K562 treated with DMSO at 1 percent for 24 hours (cell line): ENCODE results near the gene HPRT1. TPM values are rescaled to one million over a fixed set of nuclear protein-coding genes. Genes with fewer than 3 reads are reported as not detected.

ENCODE experiments used
- total RNA-seq: library from RNA; unstranded; fragments of 300-600 nt; gene quantifications from 2 replicates; pipeline ENCODE4 v1.2.3, GENCODE V29; 2022; ENCODE audit warnings: low read depth; ENCODE audit not compliant: insufficient read depth

Gene HPRT1
- 38.2 and 43.8 TPM in 2 replicates for total RNA-seq

GRCh38 chrX:134460005-134460861 is at the start of gene HPRT1:
Gene HPRT1, plus strand, starts transcription at chrX:134460165. Its CDS starts 147 bp downstream, at chrX:134460312.

Other genes with a start within 250 kb of the HPRT1 start
- gene CCDC160, start 223.0 kb upstream of the HPRT1 start, total RNA-seq: not detected in 2 replicates
- 17.9 and 22.0 TPM in 2 replicates for gene PHF6, start 86.9 kb upstream of the HPRT1 start, total RNA-seq
- gene PLAC1, start 198.3 kb downstream of the HPRT1 start, total RNA-seq: 6.7 and 7.3 TPM in 2 replicates